Measurements from ENCODE around the gene EHD1.
"Not testable (repeated sequence)": the region's sequence is repeated elsewhere in the genome, so short reads cannot be mapped to it uniquely, and the experiment has no call there.

The EHD1 gene

DNA sequence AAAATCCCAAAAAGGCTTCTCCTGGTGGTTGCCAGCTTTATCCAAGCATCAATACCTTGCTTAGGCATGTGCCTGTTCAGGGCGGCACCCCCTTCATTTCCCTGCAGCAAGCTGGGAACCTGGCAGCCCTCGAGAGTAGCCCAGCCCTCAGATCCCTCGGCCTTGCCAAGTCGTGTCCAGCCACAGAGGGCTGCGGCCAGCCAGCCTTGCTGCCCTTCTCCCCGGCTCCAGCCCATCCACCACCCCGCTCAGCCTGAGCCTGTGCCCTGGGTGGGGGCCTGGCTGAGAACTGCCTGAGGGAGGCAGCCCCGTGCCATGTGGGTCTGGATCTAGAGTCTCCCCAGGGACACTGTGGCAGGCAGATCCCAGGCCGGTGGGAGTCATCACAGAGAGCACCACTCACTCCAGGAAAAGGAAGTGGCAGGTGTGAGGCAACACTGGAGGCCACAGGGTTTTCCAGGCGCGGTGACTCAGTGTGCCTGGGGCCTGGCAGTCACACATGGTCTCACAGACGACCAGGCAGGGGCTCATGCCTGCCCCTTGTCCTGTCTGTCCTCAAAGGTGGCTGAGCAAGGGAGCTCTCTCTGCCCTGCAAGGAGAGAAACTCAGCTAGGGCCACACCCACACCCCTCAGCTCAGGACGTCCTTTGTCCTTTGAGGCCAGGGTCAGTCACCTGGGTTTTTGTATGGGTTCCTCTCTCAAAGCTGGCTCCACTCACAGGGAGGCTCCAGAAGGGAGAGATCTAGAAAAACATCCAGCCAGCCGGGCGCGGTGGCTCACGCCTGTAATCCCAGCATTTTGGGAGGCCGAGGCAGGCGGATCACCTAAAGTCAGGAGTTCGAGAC is 21.8 kb downstream of the EHD1 start:
- peak; percentile 92 for DNase-seq (ENCODE audit: low spot score)

DNA sequence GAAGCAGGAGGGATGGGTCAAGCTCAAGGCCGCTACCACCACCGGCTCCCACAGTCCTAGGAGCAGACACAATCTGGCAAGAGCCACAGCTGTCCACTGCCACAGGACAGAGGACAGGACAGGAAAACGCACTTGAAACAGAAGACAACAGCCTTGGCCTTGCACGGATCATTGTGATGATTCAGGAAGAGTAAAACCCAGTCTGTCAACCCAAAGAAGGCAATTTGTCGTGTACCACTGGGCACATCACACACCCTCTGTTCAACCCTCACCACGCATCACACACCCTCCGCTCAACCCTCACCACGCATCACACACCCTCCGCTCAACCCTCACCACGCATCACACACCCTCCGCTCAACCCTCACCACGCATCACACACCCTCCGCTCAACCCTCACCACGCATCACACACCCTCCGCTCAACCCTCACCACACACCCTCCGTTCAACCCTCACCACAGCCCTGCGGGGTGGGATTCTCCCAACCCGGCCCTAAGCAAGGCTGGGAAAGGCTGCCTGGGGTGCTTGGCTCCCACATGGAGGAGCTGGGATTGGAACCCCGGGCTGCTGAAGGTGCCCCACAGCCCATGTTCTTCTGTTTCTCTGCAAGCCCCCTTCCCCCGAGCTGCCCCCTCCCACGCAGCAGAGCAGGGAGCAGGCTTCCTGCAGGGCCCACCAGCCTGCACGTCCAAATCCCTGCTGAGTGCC is 22.7 kb downstream of the EHD1 start:
- DNase-seq (ENCODE audit: low spot score): no peak

DNA sequence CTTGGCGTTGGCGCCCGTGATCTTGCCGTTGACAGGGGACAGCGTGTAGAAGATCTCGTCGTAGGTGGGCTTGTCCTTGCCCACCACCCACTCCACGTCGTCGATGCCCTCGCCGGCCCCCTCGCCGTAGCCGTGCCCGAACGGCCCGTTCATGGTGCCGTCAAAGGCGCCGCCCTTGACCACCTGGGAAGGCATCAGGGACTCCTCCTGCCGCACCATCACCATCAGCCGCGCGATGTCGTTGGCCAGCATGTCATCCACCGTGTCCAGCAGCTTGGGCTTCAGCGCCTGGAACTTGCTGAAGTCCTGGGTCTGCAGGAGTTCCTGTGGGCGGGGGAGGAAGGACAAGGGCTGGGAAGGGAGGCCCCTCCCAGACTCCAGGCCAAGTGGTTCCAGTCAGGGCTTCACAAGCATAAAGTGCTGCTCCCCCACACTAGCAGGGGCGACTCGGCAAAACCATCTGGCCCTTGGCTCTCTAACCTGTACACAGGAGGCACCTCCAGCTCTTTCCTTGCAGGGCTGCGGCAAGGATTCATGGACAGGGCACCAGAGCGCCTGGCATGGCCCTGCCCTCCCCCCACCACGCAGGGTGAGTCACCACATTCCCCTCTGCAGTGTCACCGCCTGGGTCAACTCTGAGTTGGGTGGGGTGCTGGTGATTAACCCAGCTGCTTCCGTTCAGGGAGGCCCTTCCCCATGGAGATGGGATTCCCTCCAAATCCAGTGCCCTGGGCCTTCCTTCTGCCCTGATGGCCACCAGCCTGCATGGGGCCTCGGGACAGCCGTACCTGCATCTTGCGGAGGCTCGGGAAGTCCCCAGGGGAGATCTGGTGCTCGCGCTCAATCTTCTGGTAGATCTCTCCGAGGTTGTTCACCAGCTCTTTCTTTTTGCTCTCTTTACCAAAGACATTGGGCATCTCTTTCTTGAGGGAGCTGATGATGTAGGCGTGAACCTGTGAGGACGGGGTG is 23.6 kb downstream of the EHD1 start:
- peak; percentile 98 for DNase-seq (ENCODE audit: low spot score)

DNA sequence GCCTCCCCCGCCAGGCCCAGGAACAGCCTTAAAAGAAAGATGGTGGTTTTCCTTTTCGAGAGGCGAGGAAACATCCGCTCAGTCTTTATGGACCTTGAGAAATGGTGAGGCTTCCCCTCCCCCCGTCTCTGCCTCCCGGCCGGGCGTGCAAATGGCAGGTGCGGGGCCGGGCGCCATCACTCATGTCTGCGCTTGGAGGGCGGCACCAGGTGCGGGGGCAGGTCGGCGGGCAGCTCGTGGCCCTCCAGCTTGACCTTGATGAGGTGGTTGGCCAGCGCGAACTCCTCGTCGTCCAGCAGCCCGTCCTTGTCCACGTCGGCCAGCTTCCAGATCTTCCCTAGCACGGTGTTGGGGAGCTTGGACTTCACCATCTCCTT is 24.3 kb downstream of the EHD1 start:
- no peak for DNase-seq (ENCODE audit: low spot score)

DNA sequence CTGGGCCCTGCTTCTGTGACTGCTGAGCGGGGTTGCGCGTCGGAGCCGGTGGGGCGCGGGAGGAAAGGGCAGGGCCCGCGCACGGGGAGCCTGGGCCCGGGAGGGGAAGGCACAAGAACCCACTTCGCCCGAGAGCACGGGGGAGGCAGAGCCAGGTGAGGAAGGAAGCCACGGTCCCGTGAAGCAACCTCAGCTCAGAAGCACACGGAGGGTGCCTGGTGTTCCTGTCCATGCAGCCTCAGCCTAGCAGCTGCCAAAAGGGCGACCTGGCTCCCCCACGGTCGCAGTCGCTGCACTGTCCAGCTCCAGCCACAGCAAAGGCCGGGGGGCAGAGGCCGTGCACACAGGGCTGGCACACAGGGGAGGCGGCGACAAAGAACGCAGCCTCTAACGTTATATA is 24.7 kb downstream of the EHD1 start:
- DNase-seq (ENCODE audit: low spot score): no peak

DNA sequence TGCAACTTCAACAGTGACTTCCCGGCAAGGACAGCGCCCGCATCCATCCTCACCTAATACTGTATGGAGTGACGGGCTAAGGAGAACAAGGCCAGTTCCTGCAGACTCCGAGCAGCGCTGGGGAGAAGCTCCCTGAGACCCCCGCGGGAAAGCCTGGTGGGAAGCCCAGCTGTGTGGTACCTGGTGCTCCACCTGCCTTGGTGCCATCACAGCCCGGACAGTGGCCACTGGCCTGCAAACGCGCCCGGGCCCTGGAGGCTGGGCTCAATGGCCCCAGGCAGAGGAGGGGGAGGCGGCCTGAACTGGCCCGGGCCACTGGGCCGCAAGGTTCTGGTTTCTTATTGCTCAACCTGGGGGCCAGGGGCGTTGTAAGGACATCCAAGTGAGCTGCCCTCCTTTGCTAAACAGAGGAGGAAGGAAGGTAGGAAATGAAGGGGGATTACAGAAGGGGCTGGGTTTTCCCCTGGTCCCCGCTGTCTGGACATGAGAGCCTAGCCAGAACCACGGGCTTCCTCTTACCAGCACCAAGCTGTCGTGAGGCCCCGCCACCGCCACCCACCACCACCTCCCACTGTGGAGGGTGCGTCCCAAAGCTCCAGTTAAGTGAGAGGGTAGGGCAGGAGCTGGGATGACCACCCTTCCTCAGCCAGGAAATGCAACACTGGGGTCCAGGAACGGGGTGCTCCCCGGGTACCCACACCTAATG is 25.5 kb downstream of the EHD1 start:
- no peak for DNase-seq (ENCODE audit: low spot score)

DNA sequence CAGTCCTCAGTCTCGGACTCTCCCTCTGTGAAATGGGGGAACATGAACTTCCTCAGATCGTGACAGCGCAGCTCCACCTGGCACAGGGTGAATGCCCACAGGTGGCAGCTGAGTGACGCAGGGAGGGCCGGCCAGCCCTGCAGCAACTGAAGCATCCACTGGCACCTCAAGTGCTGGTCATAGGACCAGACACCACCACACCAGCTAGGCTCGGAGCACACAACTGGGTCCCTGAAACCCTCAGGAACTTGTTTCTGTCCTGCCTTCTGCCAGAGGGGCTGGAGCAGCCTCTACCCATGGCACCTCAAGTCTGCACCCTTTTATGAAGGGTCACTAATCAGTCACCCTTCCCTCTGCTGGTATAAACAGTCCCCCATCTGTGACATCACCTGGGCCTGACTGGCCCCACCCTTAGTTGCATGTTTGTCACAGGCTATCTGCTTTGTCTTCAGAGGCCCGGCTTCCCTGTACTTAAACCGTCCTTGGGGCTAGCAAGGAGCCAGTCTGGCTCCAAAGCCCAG is 26.5 kb downstream of the EHD1 start:
- DNase-seq (ENCODE audit: low spot score): no peak

DNA sequence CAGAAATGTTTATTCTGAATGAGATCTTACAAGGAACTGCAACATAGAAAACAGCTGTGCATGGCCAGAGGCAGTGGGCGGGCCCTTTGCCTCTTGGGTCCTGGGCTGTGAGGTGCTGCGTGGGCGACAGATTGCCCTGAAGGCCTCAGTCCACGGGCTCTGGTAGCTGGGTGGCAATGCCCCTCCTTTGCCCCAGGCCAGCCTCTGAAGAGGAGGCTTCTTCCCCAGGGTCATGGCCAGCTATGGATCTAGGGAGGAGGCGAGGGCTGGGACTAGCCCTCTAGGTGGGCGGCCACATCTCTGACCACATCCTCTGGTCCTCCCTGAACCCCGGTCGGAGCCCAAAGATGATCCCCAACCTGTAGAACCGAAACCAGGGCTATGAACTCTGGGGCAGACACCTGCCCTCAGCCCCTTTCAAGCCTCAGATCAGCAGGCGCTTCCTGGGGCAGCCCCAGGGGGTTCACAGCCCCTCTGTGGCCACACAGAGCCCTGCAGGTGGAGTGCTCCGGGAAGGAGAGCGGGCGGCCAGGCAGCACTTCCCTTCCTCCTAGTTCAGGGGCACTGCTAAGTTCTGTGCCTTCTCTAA is 27.3 kb downstream of the EHD1 start:
- DNase-seq (ENCODE audit: low spot score): no peak

DNA sequence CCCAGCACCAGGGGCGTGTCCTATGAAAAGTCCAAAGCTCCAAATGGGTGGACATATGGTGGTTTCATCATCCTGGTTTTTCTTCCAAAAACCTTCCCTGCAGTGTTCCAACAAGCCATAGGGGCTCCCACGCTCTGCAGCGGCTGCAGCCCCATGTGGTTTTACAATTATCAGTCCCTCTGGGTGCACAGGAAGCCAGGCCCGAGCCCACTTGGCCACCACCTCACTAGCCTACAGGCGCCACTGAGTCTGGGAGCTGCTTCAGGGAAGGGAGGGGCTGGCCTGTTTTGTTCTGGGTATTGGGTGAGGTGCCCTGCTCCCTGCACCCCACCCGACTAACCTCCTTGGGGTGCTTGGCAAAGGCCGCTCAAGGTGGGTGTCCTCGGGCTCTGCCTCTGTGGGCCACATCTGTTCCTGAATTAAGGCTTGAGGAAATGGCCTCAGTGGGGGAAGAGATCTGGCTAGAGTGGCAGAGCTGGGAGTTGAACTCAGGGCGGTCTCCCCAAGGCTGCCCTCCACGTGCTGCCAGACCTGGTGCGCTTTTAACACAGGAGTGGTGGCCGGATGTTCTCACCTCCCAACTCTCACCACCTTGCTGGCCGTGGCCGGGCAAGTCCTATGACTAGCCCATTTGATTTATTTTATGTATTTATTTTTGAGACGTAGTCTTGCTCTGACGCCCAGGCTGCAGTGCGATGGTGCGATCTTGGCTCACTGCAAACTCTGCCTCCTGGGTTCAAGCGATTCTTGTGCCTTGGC is 28.6 kb downstream of the EHD1 start:
- DNase-seq (ENCODE audit: low spot score): no peak

DNA sequence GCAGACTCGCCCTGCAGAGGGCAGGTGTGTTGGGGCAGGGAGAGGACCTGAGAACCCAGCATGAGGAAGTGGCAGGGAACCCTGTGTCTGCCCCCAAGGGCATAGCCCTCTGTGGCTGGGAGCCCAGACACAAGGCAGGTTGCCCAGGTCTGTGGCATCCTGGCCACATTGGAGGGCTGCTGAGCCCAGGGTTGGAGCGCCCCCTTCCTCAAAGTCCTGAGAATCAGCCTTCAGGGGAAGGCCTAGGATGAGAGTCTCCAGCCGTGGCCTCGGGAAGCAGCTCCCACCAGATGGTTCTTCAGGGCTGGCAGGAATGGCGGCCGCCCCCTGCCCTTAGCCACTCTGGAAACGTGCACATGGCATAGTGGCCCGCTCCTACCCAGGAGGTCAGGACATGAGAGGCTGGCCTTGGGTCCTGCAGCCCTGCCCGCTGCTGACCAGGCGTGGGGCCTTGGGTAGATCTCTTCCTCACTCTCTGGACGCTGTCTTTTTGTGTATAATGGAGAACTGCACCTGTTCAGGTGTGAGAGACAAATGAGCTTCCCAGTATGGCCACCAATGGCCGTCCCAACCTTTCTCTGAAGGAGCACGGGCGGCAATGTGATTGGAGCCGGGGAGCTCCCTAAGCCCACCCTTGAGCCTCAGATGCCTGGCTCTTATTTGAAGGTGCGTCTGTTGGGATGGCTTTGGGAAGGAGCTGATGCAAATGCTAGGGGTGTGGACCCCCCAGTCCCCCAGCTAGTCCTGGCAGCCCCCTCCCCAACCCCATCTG is 29.4 kb downstream of the EHD1 start:
- no peak for DNase-seq (ENCODE audit: low spot score)

DNA sequence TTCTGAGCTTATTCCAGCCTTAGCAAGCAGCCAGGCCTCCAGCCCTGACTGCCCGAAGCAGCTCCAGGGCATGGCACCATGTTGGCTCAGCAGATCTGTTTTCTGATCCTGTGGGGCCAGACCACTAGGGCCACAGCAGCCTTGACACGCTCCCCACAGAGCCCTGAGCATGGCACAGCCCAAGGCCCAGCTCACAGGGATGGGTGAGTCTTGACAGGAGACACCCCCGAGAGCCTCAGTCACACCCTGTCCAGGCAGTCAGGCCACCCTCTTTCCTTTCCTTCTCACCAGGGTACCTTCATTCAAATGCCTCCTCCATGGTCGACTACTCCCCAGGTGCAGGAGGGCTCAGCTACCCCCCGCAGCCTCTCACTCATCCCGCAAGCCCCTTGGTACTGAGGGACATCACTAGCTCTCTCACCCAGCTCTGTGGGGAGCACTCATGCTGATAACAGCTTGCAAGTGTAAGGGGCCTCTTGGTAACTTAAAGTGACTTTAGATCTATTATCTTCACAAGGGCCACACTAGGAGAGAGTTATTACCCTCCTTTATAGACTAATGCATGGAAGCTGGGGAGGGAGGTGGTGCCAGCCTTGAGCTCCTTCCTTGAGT is 30.1 kb downstream of the EHD1 start:
- no peak for DNase-seq (ENCODE audit: low spot score)

DNA sequence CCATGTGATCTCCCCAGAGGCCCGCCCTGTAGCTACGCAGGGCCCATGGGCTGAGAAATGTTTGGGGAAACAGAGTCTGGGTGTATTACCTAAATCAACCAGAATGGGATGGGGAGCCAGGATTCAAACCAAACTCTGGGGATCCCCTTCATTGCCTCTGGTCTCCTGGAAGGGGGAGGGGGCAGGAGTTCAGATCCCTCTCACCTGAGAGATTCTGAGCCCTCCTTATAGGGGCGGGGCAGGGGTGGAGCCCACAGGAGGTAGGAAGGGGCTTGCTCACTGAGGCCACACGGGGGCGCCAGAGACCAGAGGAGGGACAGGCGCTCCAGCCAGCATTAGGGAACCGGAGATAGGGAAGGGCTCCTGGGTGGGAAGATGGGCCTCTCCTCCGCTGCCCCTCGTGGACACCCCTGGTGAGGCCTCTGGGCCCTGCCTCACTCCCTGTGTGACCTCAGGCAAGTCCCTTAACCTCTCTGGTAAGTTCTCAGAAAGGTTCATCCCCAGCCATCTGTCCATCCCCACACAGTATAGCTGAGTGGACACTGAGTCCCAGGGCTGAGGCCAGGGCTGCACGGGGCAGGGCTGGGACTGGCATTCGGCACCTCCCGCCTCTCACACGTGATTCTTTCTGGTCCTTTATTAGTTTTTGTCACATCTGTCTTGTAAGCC is 31.3 kb downstream of the EHD1 start:
- peak; percentile 96 for DNase-seq (ENCODE audit: low spot score)

DNA sequence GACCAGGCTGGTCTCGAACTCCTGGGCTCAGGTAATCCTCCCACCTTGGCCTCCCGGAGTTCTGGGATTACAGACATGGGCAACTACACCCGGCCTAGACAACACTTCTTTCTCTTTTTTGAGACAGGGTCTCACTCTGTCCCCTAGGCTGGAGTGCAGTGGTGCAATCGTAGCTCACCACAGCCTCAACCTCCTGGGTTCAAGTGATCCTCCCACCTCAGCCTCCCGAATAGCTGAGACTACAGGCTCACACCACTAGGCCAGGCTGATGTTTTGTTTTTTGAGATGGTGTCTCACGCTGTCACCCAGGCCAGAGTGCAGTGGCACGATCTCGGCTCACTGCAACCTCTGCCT is 32.7 kb downstream of the EHD1 start:
- not testable (repeated sequence) for DNase-seq (ENCODE audit: low spot score)

DNA sequence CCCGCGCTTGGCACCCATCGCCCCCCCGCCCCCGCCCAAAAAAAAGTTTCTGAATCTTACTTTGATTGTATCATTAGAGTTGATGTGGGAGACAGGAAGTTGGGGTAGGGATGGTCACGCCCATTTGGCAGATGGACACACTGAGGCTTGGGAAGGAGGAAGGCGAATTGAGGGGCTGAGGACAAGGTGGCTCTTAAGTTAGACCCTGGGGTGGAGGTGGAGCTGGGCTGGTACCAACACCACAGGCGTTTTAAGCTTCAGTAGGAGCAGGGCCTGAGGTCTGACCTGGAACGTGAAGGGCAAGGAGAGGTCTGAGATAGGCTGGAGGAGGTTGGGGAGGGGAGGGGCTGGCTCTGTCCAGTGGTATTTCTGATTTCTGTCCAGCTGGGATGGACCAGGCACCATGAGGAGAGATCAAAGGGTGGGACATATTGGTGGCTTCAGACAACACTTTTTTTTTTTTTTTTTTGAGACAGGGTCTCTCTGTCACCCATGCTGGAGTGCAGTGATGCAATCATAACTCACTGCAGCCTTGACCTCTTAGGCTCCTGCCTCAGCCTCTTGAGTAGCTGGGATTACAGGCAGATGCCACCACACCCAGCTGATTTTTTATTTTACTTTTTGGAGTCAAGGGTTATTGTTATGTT is 33.2 kb downstream of the EHD1 start:
- DNase-seq (ENCODE audit: low spot score): no peak

DNA sequence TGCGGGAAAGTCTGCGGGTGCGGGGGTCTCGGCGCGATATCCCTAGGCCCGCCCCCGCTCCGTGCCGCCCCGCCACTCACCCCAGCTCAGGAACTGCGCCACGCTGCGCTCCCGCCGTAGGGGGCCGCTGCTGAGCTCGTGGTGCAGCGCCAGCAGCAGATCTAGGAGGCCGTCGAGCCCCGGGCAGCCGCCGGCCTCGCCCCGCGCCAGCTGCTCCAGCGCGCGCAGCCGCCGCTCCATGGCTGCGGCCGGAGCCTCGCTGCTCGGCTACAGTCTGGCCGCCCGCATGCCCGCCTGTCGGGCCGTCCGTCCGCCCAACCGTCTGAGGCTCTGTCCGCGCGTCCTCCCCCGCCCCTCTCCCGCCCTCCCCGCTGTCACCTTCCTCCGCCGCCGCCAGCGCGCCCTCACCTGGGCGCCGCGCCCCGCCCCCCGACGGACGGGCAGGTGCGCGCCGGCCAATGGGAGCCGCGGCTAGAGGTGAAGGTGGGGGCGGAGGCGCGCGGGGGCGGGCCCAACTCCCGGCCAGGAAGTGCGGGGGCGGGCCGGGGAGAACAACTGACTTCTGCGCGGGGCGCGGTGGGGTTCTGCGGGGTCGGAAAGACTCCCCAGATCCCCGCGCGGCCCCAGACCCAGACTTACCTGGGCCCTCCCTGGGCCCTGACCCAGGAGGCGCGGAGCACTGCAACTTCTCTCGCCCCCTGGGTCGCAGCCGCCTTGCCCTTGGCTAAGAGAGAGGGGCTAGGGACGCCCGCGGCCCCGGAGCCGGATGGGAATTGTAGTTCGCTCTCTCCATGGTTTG is 33.9 kb downstream of the EHD1 start, which contains the start of gene CDC42BPG:
TSS of gene CDC42BPG (minus strand) at position 324 of the 799 bp plus-strand sequence. CDS start at position 240, 84 bp downstream.
- peak; percentile 91 for DNase-seq (ENCODE audit: low spot score)

DNA sequence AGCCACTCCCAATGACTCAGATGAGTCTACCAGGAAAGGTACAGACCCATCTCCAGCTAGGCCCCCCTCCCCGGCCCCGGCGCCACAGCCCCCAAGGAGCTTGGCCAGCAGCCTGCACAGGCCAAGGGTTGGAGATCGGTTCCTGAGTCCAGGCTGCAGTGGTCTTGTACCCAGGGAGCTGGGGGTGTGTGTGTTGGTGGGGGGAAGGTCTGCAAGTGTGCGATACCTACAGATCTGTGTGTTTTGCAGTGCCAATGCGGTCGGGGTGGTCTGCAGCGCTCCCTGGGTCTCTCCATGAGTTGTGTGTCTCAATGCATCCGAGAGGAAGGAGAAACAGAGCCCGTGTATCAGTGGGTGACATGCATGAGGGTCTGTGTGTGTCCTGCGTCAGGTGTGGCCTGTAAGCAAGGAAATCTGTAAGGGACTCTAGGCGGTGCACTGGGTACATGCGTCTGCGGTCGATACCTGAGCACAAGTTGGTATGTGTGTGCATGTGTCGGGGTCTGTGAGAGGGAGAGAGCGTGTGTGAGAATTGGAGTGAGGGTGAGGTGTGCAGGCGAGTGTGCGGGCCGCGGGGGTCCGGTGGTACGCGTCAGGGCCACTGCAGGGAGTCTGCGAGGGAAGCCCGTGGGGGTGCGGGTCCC is 34.6 kb downstream of the EHD1 start:
- DNase-seq (ENCODE audit: low spot score): no peak
